Endothelial cell of umbilical vein (primary cell): Measurements from ENCODE around the gene ELP4. TPM values are rescaled to one million over a fixed set of nuclear protein-coding genes. Genes with fewer than 3 reads are reported as not detected.

Experiments used
- BruUV-seq: library from RNA; stranded (reverse); fragments of 400-500 nt; replicated peaks from 2 replicates; lab custom pipeline; 2021; lab: Mats Ljungman, UMichigan
- CTCF ChIA-PET: fragments of 300-600, 350-600 bp; sonication (Branson Sonifier 250); formaldehyde crosslinking; loops from one replicate; lab custom pipeline; 2021; ENCODE audit warnings: antibody characterized with exemption, inconsistent platforms; lab: Charles Lee
- POLR2A ChIA-PET: fragments of 300-600, 350-600 bp; sonication (Branson Sonifier 250); formaldehyde crosslinking; loops from one replicate; lab custom pipeline; 2021; ENCODE audit warnings: antibody characterized with exemption, inconsistent platforms; lab: Charles Lee
- DNase-seq: peaks from one replicate; pipeline ENCODE4 v3.0.0-alpha.2; 2011; ENCODE audit warnings: low read depth, low spot score
- FAIRE-seq: peaks from 2 replicates; lab custom pipeline; 2011; peaks lifted over from hg19 to GRCh38; lab: Jason Lieb, UNC
- H2AFZ ChIP-seq: 2 replicates; pipeline ENCODE4 v1.6.0; 2012; ENCODE audit warnings: low read depth, low read length, control low read depth, inconsistent platforms
- H3K27ac ChIP-seq: 2 replicates; pipeline ENCODE4 v1.5.1; 2011; ENCODE audit warnings: low read depth, mild to moderate bottlenecking, control low read depth, low read length, moderate library complexity; ENCODE audit not compliant: insufficient read depth
- H3K27me3 ChIP-seq, 2 experiments: 2 replicates each; pipeline versions ENCODE4 v1.6.0 to v1.6.1; 2011; ENCODE audit warnings: low read length in 2 of 2, mixed read lengths in 1 of 2; ENCODE audit not compliant: control insufficient read depth in 2 of 2, insufficient read depth in 2 of 2
- H3K36me3 ChIP-seq, 2 experiments: 2 replicates in 1 of 2; 3 replicates in 1 of 2; pipeline ENCODE4 v1.5.1; 2011; ENCODE audit warnings: low read length in 2 of 2, mild to moderate bottlenecking in 1 of 2, moderate library complexity in 1 of 2; ENCODE audit not compliant: control insufficient read depth in 2 of 2, insufficient read depth in 2 of 2; ENCODE audit errors: extremely low read depth in 1 of 2
- H3K4me1 ChIP-seq: 3 replicates; pipeline ENCODE4 v1.5.1; 2011; ENCODE audit warnings: mild to moderate bottlenecking, low read length; ENCODE audit not compliant: control insufficient read depth, insufficient read depth; ENCODE audit errors: extremely low read depth
- H3K4me2 ChIP-seq: 2 replicates; pipeline ENCODE4 v1.6.1; 2011; ENCODE audit warnings: low read length, control low read depth, mixed read lengths; ENCODE audit not compliant: insufficient read depth
- H3K4me3 ChIP-seq, 3 experiments: fragments of 200-600 bp in 1 of 3; sonication (generic), shearing (Covaris generic) in 1 of 3; replicated peaks in 1 of 3; 2 replicates each; pipeline ENCODE4 v1.5.1; 2011 to 2016; ENCODE audit warnings: control low read depth in 3 of 3, low read length in 3 of 3, mild to moderate bottlenecking in 2 of 3, inconsistent platforms in 1 of 3, low read depth in 1 of 3, moderate library complexity in 1 of 3; ENCODE audit not compliant: insufficient read depth in 1 of 3
- H3K79me2 ChIP-seq: 2 replicates; pipeline ENCODE4 v1.6.0; 2012; ENCODE audit warnings: low read length, inconsistent platforms; ENCODE audit not compliant: control insufficient read depth, insufficient read depth
- H3K9ac ChIP-seq: replicated peaks from 2 replicates; pipeline ENCODE3; 2011; ENCODE audit warnings: low read length, control low read depth; ENCODE audit not compliant: insufficient read depth; ENCODE audit errors: extremely low read depth
- H3K9me1 ChIP-seq: replicated peaks from 3 replicates; pipeline ENCODE4 v1.6.0; 2011; ENCODE audit warnings: mild to moderate bottlenecking, low read length; ENCODE audit not compliant: control insufficient read depth, insufficient read depth; ENCODE audit errors: extremely low read depth
- H3K9me3 ChIP-seq: replicated peaks from 2 replicates; pipeline ENCODE4 v1.5.1; 2012; ENCODE audit warnings: low read length, inconsistent platforms; ENCODE audit not compliant: control insufficient read depth, insufficient read depth
- H4K20me1 ChIP-seq: replicated peaks from 2 replicates; pipeline ENCODE3; 2011; ENCODE audit warnings: mild to moderate bottlenecking, low read length; ENCODE audit not compliant: control insufficient read depth, insufficient read depth; ENCODE audit errors: extremely low read depth
- EZH2 ChIP-seq: IDR thresholded peaks from 2 replicates; pipeline ENCODE4 v1.6.1; 2012; ENCODE audit warnings: borderline replicate concordance, low read depth, mild to moderate bottlenecking, moderate library complexity, low read length, inconsistent platforms; ENCODE audit not compliant: severe bottlenecking
- JUN ChIP-seq: IDR thresholded peaks from 2 replicates; pipeline ENCODE4 v1.6.1; 2011; ENCODE audit warnings: borderline replicate concordance, low read depth; ENCODE audit not compliant: insufficient read length, insufficient read depth
- MAX ChIP-seq: IDR thresholded peaks from 2 replicates; pipeline ENCODE4 v1.6.1; 2011; ENCODE audit not compliant: insufficient read depth, insufficient read length
- dilution Hi-C: fragments of 300-500 bp; cut with MboI; formaldehyde crosslinking; loops from one replicate; pipeline ENCODE4 v1.15.0; 2019; ENCODE audit warnings: low sequenced_read_pairs; ENCODE audit not compliant: extremely low pct_ligation_motif_present
- intact Hi-C: fragments of 100-400 bp; cut with micrococcal nuclease; formaldehyde crosslinking; loops from one replicate; pipeline ENCODE4 v1.10.0; 2022
- polyA plus RNA-seq, 4 experiments: library from polyadenylated mRNA; depleted of rRNA in 3 of 4; stranded (reverse) in 3 of 4; unstranded in 1 of 4; fragments of >200 nt; gene quantifications; 2 replicates each; pipeline versions ENCODE4 v1.2.1 to v1.2.3, GENCODE V29; 2011 to 2012; ENCODE audit warnings: missing spikeins in 1 of 4
- total RNA-seq: library from RNA; stranded (reverse); gene quantifications from 2 replicates; pipeline ENCODE4 v1.2.3, GENCODE V29; 2021

Gene ELP4
- total and polyA plus RNA-seq, 2 donors (not counting 3 experiments of a cell fraction or from before 2014, with no cell fraction given), result 11.6 to 16.3 TPM

GRCh38 chr11:31814176-31814868 lies 304.8 kb downstream of the ELP4 start:
- H2AFZ ChIP-seq, result no peak overlapping the region

GRCh38 chr11:31815711-31816467 lies 306.3 kb downstream of the ELP4 start:
- POLR2A ChIA-PET, result no interaction called here
- Histone ChIP-seq H3K9ac (no peak overlapping the region), H3K27ac (no peak overlapping the region), H3K9me3 (no peaks in the 10 kb centered on the region), H4K20me1 (no peaks in the 10 kb centered on the region), H2AFZ (no peak overlapping the region), H3K79me2 (no peaks in the 10 kb centered on the region), H3K4me2 (no peak overlapping the region), H3K4me3 (no peak overlapping the region), H3K4me1 (peaks cover 2% of the 10 kb centered on the region), H3K27me3 (peaks cover 92 to 99% of the 10 kb centered on the region in 2 experiments), H3K36me3 (no peaks in the 10 kb centered on the region), H3K9me1 (no peaks in the 10 kb centered on the region)
- dilution Hi-C loops (no loop called here), intact Hi-C loops (loop anchor here (10.0 kb wide), 1 partner anchor 789 kb away; no protein-coding TSS in a partner anchor)
- FAIRE-seq (no peak), DNase-seq (no peak)
- no TSS peak for BruUV-seq
- peak; percentile 71 for TF ChIP-seq EZH2
- no peak for TF ChIP-seq JUN
- CTCF ChIA-PET, result no interaction called here

More at GRCh38 chr11:31814176-31814868, 304.8 kb downstream of the ELP4 start:
- Histone ChIP-seq H3K4me1 (peaks cover 6% of the 10 kb centered on the region), H3K9ac (no peak overlapping the region), H4K20me1 (no peaks in the 10 kb centered on the region), H3K27me3 (peaks cover 88 to 99% of the 10 kb centered on the region in 2 experiments), H3K4me2 (no peak overlapping the region), H3K9me3 (no peaks in the 10 kb centered on the region), H3K36me3 (no peaks in the 10 kb centered on the region), H3K4me3 (no peak overlapping the region), H3K79me2 (no peaks in the 10 kb centered on the region), H3K27ac (no peak overlapping the region), H3K9me1 (no peaks in the 10 kb centered on the region)
- FAIRE-seq (no peak), DNase-seq (no peak)
- dilution Hi-C loops (no loop called here), intact Hi-C loops (loop anchor here (5.0 to 10.0 kb wide), 2 partner anchors 278 to 790 kb away; partner anchors contain the start of gene RCN1)
- POLR2A ChIA-PET, result no interaction called here
- TF ChIP-seq EZH2 (peak; percentile 77), MAX (no peak), JUN (no peak)
- CTCF ChIA-PET, result no interaction called here
- no TSS peak for BruUV-seq
